ENCODE measurements around the gene SHC3. TPM values are rescaled to one million over a fixed set of nuclear protein-coding genes. Genes with fewer than 3 reads are reported as not detected.

Gene SHC3
- total RNA-seq, 1 experiment from 2014 or later: under 0.01 TPM

DNA sequence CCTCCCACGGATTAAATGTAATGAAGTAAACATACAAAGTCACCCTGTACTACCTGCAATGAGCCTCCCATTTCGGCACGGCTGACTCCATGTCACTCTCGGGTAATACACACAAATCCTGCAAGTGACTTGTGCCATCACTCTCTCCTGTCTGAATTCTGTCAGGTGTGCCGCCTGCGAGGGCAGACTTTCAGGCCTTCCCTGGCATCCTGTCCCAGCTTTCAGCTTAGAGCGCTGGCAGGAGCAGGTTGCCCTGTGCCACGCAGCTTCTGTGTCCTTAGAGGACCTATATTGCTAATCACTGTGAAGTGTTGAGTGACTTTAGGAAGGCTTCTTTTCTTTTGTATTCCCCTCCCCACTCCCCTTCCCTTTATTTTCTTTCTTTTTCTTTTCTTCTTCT is 213.1 kb downstream of the SHC3 start:
- DNase-seq (ENCODE audit: low read depth): no peak

DNA sequence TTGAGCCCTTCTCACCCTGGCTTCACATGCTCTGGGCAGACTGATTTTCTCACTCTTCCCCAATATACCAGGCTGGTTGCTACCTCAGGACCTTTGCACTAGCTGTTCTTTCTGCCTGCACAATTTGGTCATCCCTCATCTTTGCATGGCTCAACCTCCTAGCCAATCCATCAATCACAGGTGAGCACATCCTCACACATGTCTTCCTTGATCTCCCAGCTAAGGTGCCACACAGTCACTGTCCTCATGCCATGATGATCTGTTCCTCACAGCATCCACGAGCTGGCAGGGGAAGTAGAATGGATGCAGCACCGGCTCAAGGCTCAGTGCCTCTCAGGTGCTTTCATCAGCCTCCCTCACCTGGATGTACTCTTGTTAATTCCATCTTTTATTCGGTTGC is 218.0 kb downstream of the SHC3 start:
- DNase-seq (ENCODE audit: low read depth): no peak

DNA sequence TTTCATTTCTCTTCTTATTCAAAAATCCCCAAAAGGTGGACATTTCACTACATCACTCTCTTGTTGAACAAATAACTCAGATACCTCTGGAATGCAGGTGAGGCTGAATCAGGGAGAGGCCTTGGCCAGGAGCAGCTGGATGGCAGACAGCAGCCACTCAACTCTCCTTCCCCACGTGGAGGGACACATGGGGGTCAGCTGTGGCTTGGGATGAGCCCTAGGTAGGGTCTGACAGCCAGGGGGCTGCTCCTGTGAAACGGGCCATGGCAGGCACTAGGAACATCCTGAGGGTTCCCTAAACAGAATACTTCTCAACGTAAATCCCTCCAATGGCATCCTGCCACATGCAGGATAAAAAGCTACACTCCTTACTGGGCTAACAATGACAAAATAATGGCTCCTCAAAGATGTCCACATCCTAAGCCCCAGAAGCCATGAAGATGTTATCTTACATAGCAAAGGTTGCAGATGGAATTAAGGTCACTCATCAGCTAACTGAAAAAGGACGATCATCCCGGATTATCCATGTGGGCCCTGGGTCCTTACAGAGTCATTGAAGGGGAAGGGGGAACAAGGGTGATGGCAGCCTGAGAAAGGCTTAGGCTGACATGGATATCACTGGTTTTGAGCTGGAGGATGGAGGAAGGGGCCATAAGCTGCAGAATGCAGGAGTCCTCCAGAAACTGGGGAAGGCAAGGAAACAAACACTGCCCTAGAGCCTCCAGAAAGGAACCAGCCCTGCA is 218.7 kb downstream of the SHC3 start:
- DNase-seq (ENCODE audit: low read depth): no peak

DNA sequence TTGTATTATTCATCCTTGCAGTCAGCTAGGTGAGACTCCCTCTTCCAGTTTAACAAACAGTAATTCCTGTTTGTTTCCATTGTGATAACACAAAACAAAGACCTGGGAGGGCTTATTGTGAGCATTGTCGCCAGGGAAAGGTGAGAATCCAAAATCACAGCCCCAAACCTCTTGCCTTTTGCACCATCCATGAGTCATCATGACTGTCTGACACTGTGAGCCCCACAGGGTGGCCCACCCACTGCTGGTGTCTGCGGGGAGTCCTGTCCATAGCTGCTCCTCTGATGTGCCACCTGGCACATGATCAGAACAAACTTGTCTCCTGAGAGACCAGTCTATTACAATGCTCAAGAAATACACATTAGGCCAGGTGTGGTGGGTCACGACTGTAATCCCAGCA is 221.1 kb downstream of the SHC3 start:
- no peak for DNase-seq (ENCODE audit: low read depth)

Other genes starting within 250 kb of the SHC3 start
- 3.2 and 3.5 TPM in 2 replicates for gene S1PR3, start 187.3 kb downstream of the SHC3 start, total RNA-seq (2014; rRNA removed)
- gene CKS2, start 132.4 kb upstream of the SHC3 start, total RNA-seq (2014; rRNA removed): 194 and 265 TPM in 2 replicates
- gene SECISBP2, start 139.7 kb upstream of the SHC3 start, total RNA-seq (2014; rRNA removed): 16.5 and 23.6 TPM in 2 replicates

All from LHCN-M2 (cell line).